H1 (cell line): ENCODE results near the gene TCP11. TPM values are rescaled to one million over a fixed set of nuclear protein-coding genes. Genes with fewer than 3 reads are reported as not detected.

ENCODE experiments used
- CTCF ChIA-PET: fragments of 300-600 bp; sonication (Branson Sonifier 250); formaldehyde crosslinking; loops from one replicate; lab custom pipeline; 2021; ENCODE audit not compliant: partially characterized antibody; lab: Charles Lee
- POLR2A ChIA-PET: fragments of 300-600 bp; sonication (Branson Sonifier 250); formaldehyde crosslinking; loops from one replicate; lab custom pipeline; 2021; ENCODE audit warnings: inconsistent platforms; ENCODE audit not compliant: partially characterized antibody; lab: Charles Lee
- DNase-seq, 2 experiments: peaks; one replicate each; pipeline versions ENCODE4 v3.0.0 to v3.0.0-alpha.2; 2010 to 2022; ENCODE audit warnings: low spot score in 2 of 2, low read depth in 1 of 2, mixed read lengths in 1 of 2
- FAIRE-seq: peaks from 2 replicates; lab custom pipeline; 2011; peaks lifted over from hg19 to GRCh38; lab: Jason Lieb, UNC
- H2AFZ ChIP-seq: 2 replicates; pipeline ENCODE4 v1.8.1; 2012; ENCODE audit warnings: low read length, inconsistent platforms
- H2AK5ac ChIP-seq: 2 replicates; pipeline ENCODE4 v1.6.1; 2013; ENCODE audit warnings: low read depth, low read length
- H2BK120ac ChIP-seq: replicated peaks from 2 replicates; pipeline ENCODE3; 2013; ENCODE audit warnings: low read depth, low read length, inconsistent platforms
- H2BK12ac ChIP-seq: 2 replicates; pipeline ENCODE4 v1.6.1; 2013; ENCODE audit warnings: low read depth, low read length
- H2BK15ac ChIP-seq: 2 replicates; pipeline ENCODE4 v1.6.1; 2013; ENCODE audit warnings: low read length
- H2BK20ac ChIP-seq: 2 replicates; pipeline ENCODE4 v1.6.1; 2013; ENCODE audit warnings: low read length
- H2BK5ac ChIP-seq: 2 replicates; pipeline ENCODE4 v1.6.1; 2013; ENCODE audit warnings: low read depth, low read length
- H3K14ac ChIP-seq: 2 replicates; pipeline ENCODE4 v1.6.1; 2013; ENCODE audit warnings: inconsistent platforms; ENCODE audit not compliant: insufficient read length
- H3K18ac ChIP-seq: 2 replicates; pipeline ENCODE4 v1.6.1; 2013; ENCODE audit warnings: low read length; ENCODE audit errors: extremely low read depth
- H3K23ac ChIP-seq: 2 replicates; pipeline ENCODE4 v1.6.1; 2013; ENCODE audit warnings: inconsistent platforms; ENCODE audit not compliant: insufficient read length
- H3K23me2 ChIP-seq: 2 replicates; pipeline ENCODE4 v1.6.1; 2013; ENCODE audit warnings: low read depth, low read length
- H3K27ac ChIP-seq: 2 replicates; pipeline ENCODE4 v1.6.1; 2011; ENCODE audit warnings: low read depth, low read length, inconsistent platforms
- H3K27me3 ChIP-seq, 4 experiments: replicated peaks in 1 of 4; 1 replicate in 1 of 4; 2 replicates in 3 of 4; pipeline versions ENCODE4 v1.6.1 to v1.8.1; 2011 to 2013; ENCODE audit warnings: low read length in 3 of 4, mild to moderate bottlenecking in 3 of 4, inconsistent platforms in 2 of 4, mixed read lengths in 2 of 4, moderate library complexity in 1 of 4; ENCODE audit not compliant: control insufficient read depth in 3 of 4, insufficient read depth in 3 of 4; ENCODE audit errors: extremely low read depth in 1 of 4
- H3K36me3 ChIP-seq, 4 experiments: 2 replicates each; pipeline versions ENCODE4 v1.6.1 to v1.8.1; 2011 to 2013; ENCODE audit warnings: mild to moderate bottlenecking in 4 of 4, low read length in 3 of 4, moderate library complexity in 2 of 4, control low read depth in 1 of 4, inconsistent platforms in 1 of 4; ENCODE audit not compliant: insufficient read depth in 4 of 4, control insufficient read depth in 2 of 4
- H3K4ac ChIP-seq: replicated peaks from 2 replicates; pipeline ENCODE3; 2013; ENCODE audit warnings: low read length, low read depth, mixed read lengths, inconsistent platforms; ENCODE audit not compliant: insufficient read length
- H3K4me1 ChIP-seq, 4 experiments: replicated peaks in 1 of 4; 1 replicate in 1 of 4; 2 replicates in 3 of 4; pipeline versions ENCODE4 v1.6.1 to v1.8.1; 2011 to 2013; ENCODE audit warnings: low read length in 3 of 4, inconsistent platforms in 2 of 4, mixed read lengths in 1 of 4; ENCODE audit not compliant: insufficient read depth in 4 of 4, control insufficient read depth in 3 of 4
- H3K4me2 ChIP-seq, 2 experiments: 2 replicates each; pipeline versions ENCODE4 v1.6.1 to v1.8.1; 2011 to 2013; ENCODE audit warnings: low read depth in 2 of 2, low read length in 2 of 2, control low read depth in 1 of 2, inconsistent platforms in 1 of 2, mild to moderate bottlenecking in 1 of 2; ENCODE audit not compliant: insufficient read depth in 1 of 2
- H3K4me3 ChIP-seq, 4 experiments: fragments of 200-600, 300-600 bp in 1 of 4; sonication (generic), shearing (Covaris generic), sonication (Bioruptor Twin) in 1 of 4; 2 replicates each; pipeline versions ENCODE4 v1.5.1 to v1.8.1; 2011 to 2016; ENCODE audit warnings: low read length in 4 of 4, low read depth in 3 of 4, control low read depth in 2 of 4, inconsistent platforms in 2 of 4, mild to moderate bottlenecking in 2 of 4, mixed read lengths in 1 of 4, moderate library complexity in 1 of 4; ENCODE audit not compliant: insufficient read depth in 2 of 4; ENCODE audit errors: extremely low read depth in 1 of 4
- H3K56ac ChIP-seq: replicated peaks from 2 replicates; pipeline ENCODE3; 2013; ENCODE audit warnings: low read depth, mild to moderate bottlenecking, mixed read lengths, low read length, inconsistent platforms; ENCODE audit not compliant: insufficient read length
- H3K79me1 ChIP-seq: 2 replicates; pipeline ENCODE4 v1.6.1; 2013; ENCODE audit warnings: low read depth, low read length, control low read depth
- H3K79me2 ChIP-seq, 2 experiments: 2 replicates each; pipeline versions ENCODE4 v1.6.1 to v1.8.1; 2012 to 2013; ENCODE audit warnings: low read length in 2 of 2, mild to moderate bottlenecking in 2 of 2, inconsistent platforms in 1 of 2; ENCODE audit not compliant: insufficient read depth in 2 of 2, control insufficient read depth in 1 of 2
- H3K9ac ChIP-seq, 4 experiments: replicated peaks in 1 of 4; 1 replicate in 1 of 4; 2 replicates in 3 of 4; pipeline versions ENCODE4 v1.6.1 to v1.8.1; 2011 to 2013; ENCODE audit warnings: low read depth in 3 of 4, low read length in 3 of 4, control low read depth in 2 of 4, mild to moderate bottlenecking in 2 of 4, moderate library complexity in 2 of 4, inconsistent platforms in 1 of 4; ENCODE audit errors: extremely low read depth in 1 of 4
- H3K9me3 ChIP-seq, 2 experiments: 2 replicates each; pipeline versions ENCODE4 v1.6.1 to v1.8.1; 2012 to 2013; ENCODE audit warnings: mild to moderate bottlenecking in 2 of 2, moderate library complexity in 2 of 2, control low read depth in 1 of 2, inconsistent platforms in 1 of 2, low read depth in 1 of 2, low read length in 1 of 2, mixed read lengths in 1 of 2; ENCODE audit not compliant: insufficient read depth in 2 of 2
- H4K20me1 ChIP-seq, 2 experiments: replicated peaks in 1 of 2; 2 replicates each; pipeline versions ENCODE3 to v1.8.1; 2011 to 2013; ENCODE audit warnings: inconsistent platforms in 2 of 2, low read length in 2 of 2, mild to moderate bottlenecking in 1 of 2; ENCODE audit not compliant: insufficient read depth in 2 of 2, control insufficient read depth in 1 of 2
- H4K5ac ChIP-seq: 2 replicates; pipeline ENCODE4 v1.6.1; 2013; ENCODE audit warnings: low read length, low read depth, mixed read lengths, inconsistent platforms; ENCODE audit not compliant: insufficient read length
- H4K8ac ChIP-seq: 2 replicates; pipeline ENCODE4 v1.8.0; 2013; ENCODE audit warnings: mild to moderate bottlenecking, moderate library complexity, low read length, inconsistent platforms; ENCODE audit not compliant: insufficient read depth; ENCODE audit errors: extremely low read depth
- H4K91ac ChIP-seq: replicated peaks from 2 replicates; pipeline ENCODE3; 2013; ENCODE audit warnings: low read length, mixed read lengths, inconsistent platforms; ENCODE audit not compliant: insufficient read length
- CEBPB ChIP-seq: IDR thresholded peaks from 2 replicates; pipeline ENCODE4 v1.6.1; 2012; ENCODE audit warnings: low read depth, low read length
- CHD2 ChIP-seq: IDR thresholded peaks from 2 replicates; pipeline ENCODE4 v1.6.1; 2012; ENCODE audit warnings: low read length, improper control_type of control experiment
- CREB1 ChIP-seq: IDR thresholded peaks from 2 replicates; pipeline ENCODE4 v1.6.1; 2012; ENCODE audit warnings: inconsistent platforms
- CTBP2 ChIP-seq: IDR thresholded peaks from 2 replicates; pipeline ENCODE4 v1.7.0; 2011; ENCODE audit warnings: borderline replicate concordance, mild to moderate bottlenecking, moderate library complexity, mixed read lengths, low read length; ENCODE audit not compliant: insufficient read depth, insufficient read length
- SP2 ChIP-seq: IDR thresholded peaks from 2 replicates; pipeline ENCODE4 v1.6.1; 2012; ENCODE audit warnings: mild to moderate bottlenecking, low read length, inconsistent platforms
- WGBS, 2 experiments: shearing (Covaris generic) in 1 of 2; methylation state at CpG; one replicate each; pipeline versions ENCODE4 v1.1.6 to v1.1.7; 2013 to 2015; ENCODE audit warnings: low lambda C conversion rate in 2 of 2, mixed read lengths in 2 of 2, inconsistent platforms in 1 of 2, low coverage in 1 of 2, missing lambda C conversion rate in 1 of 2; ENCODE audit not compliant: insufficient replicate concordance in 2 of 2, insufficient coverage in 1 of 2, insufficient read length in 1 of 2; ENCODE audit errors: extremely low coverage in 1 of 2, missing lambda C conversion rate in 1 of 2; 5-methylcytosine and 5-hydroxymethylcytosine counted together
- polyA plus RNA-seq, 7 experiments: library from polyadenylated mRNA; depleted of rRNA in 3 of 7; stranded (reverse) in 5 of 7; unstranded in 2 of 7; fragments of >200 nt in 5 of 7; fragments of 200-250 nt in 2 of 7; gene quantifications; 1 replicate in 5 of 7; 2 replicates in 1 of 7; 4 replicates in 1 of 7; pipeline versions ENCODE4 v1.2.1 to v1.2.3, GENCODE V29; 2011 to 2013; ENCODE audit warnings: missing spikeins in 2 of 7, mixed read lengths in 2 of 7
- total RNA-seq: library from RNA; stranded (reverse); fragmentation: NEBNext Ultra II Directional; extraction: Animal tissue kit (Norgen Biotek cat#: 25700); gene quantifications from 2 replicates; pipeline ENCODE4 v1.2.1, GENCODE V29; 2021
- TF ChIP-seq, protein P1 (sequence below): IDR thresholded peaks from 2 replicates; pipeline ENCODE4 v1.6.1; 2012; ENCODE audit warnings: inconsistent platforms
- TF ChIP-seq, protein P2 (sequence below): IDR thresholded peaks from 2 replicates; pipeline ENCODE4 v1.6.1; 2011; ENCODE audit warnings: low read length, improper control_type of control experiment
- TF ChIP-seq, protein P3 (sequence below): IDR thresholded peaks from 2 replicates; pipeline ENCODE4 v1.6.1; 2012; ENCODE audit warnings: low read length, inconsistent platforms

Gene TCP11
- total and polyA plus RNA-seq, 2 of the 8 experiments (the other 6 are each of a cell fraction or from before 2014, with no cell fraction given) = 0.11 TPM; not detected in 1

DNA sequence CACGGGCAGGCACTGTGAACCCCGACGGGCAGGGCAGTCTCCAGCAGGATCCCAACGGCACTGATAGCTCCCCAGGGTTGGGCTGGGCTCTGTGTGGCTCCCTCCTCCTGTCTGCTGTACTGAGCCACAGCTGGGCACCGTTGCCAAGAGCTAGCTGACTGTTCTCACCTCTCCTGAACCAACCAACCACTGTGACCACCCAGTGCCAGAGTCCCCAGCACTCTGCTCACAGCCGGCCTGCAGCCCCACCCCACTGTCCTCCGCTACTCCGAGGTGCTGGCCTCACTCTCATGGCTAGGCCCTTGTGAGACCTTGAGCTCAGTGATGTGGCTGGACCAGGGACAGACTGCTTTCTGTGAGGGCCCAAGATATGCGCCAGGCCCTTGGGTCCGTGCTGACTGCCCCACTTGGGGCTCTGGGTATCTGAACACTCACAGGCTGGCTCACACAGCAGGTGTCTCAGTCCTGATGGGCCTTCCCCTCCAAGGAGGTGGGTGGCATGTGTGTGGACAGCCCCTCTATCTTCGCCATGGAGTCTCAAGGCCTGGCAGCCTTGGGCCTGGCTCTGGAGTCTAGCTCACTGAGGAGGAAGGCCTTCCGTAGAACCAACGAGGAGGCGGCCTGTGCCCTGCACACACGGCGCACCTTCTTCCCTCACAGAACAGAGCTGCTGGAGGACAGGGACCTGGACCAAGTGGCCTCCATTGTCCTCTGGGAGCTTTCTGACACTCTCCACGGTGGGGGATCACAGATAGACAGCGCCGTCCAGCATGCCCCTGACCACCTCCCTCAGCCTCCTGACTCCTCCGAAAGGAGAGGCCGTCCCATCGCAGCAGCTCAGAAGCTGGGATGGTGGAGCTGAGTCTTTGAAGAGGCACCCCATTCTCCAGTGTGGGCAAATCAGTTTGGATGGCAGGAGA, 53.5 kb downstream of the TCP11 start:
- Histone ChIP-seq H2BK5ac (peak overlapping the region; percentile 35; the same call in 1 of the 2 replicates), H3K4me2 (no peak overlapping the region), H3K27me3 (no peaks in the 10 kb centered on the region), H3K9ac (no peak overlapping the region), H4K20me1 (peaks cover 0 to 3% of the 10 kb centered on the region in 2 experiments), H2BK15ac (no peak overlapping the region), H3K79me2 (no peaks in the 10 kb centered on the region), H3K14ac (no peak overlapping the region), H4K5ac (no peak overlapping the region), H3K27ac (no peak overlapping the region), H3K56ac (no peak overlapping the region), H3K36me3 (peaks cover 3 to 17% (median 8%) of the 10 kb centered on the region in 4 experiments; a peak in 6 of 8 replicates), H3K23me2 (no peaks in the 10 kb centered on the region), H4K91ac (no peak overlapping the region), H2BK120ac (no peak overlapping the region), H3K4me3 (no peak overlapping the region), H3K9me3 (no peaks in the 10 kb centered on the region), H3K23ac (no peak overlapping the region)
- FAIRE-seq (no peak), DNase-seq (peak in 1 of 2 experiments; percentile 36)
- POLR2A ChIA-PET = interaction anchor here (1.2 kb wide), 1 partner anchor 40 kb away, joined by 3 read pairs; no protein-coding TSS in a partner anchor
- WGBS, 2 experiments = 93% methylated on average over 22 of the region's 22 CpGs; no CpG with 5 or more reads in 1 of the 2 experiments
- TF ChIP-seq, protein P1, sequence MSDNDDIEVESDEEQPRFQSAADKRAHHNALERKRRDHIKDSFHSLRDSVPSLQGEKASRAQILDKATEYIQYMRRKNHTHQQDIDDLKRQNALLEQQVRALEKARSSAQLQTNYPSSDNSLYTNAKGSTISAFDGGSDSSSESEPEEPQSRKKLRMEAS = no peak
- TF ChIP-seq CREB1 (no peak), SP2 (no peak), CTBP2 (no peak), CEBPB (no peak), CHD2 (no peak)
- TF ChIP-seq, protein P2, sequence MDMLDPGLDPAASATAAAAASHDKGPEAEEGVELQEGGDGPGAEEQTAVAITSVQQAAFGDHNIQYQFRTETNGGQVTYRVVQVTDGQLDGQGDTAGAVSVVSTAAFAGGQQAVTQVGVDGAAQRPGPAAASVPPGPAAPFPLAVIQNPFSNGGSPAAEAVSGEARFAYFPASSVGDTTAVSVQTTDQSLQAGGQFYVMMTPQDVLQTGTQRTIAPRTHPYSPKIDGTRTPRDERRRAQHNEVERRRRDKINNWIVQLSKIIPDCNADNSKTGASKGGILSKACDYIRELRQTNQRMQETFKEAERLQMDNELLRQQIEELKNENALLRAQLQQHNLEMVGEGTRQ = no peak
- TF ChIP-seq, protein P3, sequence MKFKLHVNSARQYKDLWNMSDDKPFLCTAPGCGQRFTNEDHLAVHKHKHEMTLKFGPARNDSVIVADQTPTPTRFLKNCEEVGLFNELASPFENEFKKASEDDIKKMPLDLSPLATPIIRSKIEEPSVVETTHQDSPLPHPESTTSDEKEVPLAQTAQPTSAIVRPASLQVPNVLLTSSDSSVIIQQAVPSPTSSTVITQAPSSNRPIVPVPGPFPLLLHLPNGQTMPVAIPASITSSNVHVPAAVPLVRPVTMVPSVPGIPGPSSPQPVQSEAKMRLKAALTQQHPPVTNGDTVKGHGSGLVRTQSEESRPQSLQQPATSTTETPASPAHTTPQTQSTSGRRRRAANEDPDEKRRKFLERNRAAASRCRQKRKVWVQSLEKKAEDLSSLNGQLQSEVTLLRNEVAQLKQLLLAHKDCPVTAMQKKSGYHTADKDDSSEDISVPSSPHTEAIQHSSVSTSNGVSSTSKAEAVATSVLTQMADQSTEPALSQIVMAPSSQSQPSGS = no peak
- TF ChIP-seq, all 59 proteins: peak for 0
- H3K4me1 ChIP-seq = peaks cover 0 to under 1% (median 0%) of the 10 kb centered on the region in 4 experiments; a peak in 4 of 7 replicates
- no peak overlapping the region for H2BK12ac ChIP-seq
- no peak overlapping the region for H2AFZ ChIP-seq
- CTCF ChIA-PET = interaction anchor here (0.5 to 3.4 kb wide), 9 partner anchors 9 to 1108 kb away, joined by 3 to 13 read pairs (median 4); no protein-coding TSS in a partner anchor
- H4K8ac ChIP-seq = no peak overlapping the region
- H3K18ac ChIP-seq = no peak overlapping the region
- no peak overlapping the region for H2BK20ac ChIP-seq
- H2AK5ac ChIP-seq = no peak overlapping the region
- no peaks in the 10 kb centered on the region for H3K79me1 ChIP-seq
- H3K4ac ChIP-seq = no peak overlapping the region
